ENCODE measurements around the gene BMP2K.
"Not testable (repeated sequence)": the region's sequence is repeated elsewhere in the genome, so short reads cannot be mapped to it uniquely, and the experiment has no call there.

The BMP2K gene

DNA sequence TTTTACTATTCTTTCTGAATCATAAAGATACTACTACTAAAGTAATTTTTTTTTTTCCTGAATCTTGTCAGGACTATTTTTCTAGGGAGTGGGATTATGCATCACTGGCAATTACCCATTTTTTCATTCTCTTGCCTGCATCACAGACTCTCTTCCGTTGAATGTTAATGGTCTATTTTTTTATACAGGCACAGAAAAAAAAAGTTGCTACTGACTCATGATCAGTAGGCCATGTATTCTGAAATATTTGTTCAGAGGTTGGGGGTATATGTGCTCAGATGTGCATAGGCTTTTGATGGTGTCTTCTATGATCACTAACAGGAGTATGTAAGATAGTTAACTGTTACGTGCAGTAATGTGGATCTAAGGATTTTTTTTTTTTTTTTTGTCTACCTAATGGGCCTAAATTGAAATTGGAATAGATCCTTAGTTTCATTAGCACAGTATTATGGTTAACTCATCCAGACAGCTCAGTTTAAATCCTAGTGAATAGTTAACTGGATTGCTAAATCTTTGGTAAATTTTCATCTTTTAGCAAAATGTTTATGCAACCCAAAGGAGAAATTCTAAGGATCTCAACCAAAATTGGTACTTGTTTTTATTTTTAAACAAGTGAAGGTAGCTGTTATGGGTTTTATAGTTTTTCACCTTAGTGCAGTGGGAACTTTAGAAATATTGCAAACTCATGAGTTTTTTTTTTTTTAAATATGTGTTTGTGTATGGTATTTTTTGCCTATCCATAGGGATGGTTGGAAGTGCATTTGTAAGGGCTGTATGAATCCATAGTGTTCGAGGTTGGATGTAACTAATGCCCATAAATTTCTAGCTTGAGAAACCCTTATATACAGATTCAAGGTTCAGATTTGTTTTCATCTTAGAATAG lies 12.1 kb downstream of the BMP2K start:
- TF ChIP-seq, protein P1, sequence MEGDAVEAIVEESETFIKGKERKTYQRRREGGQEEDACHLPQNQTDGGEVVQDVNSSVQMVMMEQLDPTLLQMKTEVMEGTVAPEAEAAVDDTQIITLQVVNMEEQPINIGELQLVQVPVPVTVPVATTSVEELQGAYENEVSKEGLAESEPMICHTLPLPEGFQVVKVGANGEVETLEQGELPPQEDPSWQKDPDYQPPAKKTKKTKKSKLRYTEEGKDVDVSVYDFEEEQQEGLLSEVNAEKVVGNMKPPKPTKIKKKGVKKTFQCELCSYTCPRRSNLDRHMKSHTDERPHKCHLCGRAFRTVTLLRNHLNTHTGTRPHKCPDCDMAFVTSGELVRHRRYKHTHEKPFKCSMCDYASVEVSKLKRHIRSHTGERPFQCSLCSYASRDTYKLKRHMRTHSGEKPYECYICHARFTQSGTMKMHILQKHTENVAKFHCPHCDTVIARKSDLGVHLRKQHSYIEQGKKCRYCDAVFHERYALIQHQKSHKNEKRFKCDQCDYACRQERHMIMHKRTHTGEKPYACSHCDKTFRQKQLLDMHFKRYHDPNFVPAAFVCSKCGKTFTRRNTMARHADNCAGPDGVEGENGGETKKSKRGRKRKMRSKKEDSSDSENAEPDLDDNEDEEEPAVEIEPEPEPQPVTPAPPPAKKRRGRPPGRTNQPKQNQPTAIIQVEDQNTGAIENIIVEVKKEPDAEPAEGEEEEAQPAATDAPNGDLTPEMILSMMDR (IDR thresholded peaks at IDR 0.05; ENCODE audit: low read depth, low read length) = no peak
- H3K4me3 ChIP-seq (ENCODE audit: low read depth, low read length) = no peak overlapping the region

- H3K4me3 ChIP-seq (ENCODE audit: low read depth, low read length) = not testable (repeated sequence)
Observed at GRCh38 chr4:78795594-78796416, 19.7 kb downstream of the BMP2K start.

DNA sequence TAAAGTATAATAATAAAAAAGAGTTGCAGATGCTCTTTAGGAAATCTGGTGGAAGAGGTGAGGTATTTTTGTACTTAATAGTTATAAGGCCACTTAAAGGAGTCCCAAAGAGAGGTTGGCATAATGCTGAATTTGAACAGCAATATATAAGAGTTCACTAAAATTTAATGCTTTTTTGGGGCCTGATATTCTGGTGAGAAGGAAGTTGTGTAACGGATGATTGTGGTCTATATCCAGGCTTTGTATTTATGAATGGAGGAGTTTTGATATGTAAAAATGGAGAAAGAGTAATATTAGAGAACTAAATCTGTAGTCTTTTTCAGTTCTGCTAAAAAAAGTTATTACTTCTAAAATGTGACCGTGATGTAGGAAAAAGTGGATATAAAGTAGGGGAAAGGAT lies 20.4 kb downstream of the BMP2K start:
- TF ChIP-seq, protein P1 (IDR thresholded peaks at IDR 0.05; ENCODE audit: low read depth, low read length) = no peak
- no peak overlapping the region for H3K4me3 ChIP-seq (ENCODE audit: low read depth, low read length)

DNA sequence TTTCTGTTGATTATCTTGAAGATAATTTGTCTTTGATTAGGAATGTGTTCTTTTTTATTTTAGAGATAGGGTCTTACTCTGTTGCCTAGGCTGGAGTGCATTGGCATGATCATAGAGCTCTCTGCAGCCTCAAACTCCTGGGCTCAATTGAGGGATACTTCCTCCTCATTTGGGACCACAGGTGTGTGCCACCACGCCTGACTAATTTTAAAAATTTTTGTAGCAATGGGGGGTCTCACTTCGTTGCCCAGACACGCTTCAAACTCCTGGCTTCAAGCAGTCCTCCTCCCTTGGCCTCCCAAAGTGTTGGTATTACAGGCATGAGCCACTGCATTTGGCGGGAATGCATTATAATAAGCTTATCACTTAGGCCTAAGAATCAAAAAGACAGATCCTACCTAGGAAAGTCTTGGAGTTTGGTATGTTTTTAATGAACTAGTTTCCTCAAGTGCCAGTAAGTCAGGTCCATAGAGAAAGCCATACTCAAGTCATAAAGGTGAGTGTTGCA lies 21.7 kb downstream of the BMP2K start:
- H3K4me3 ChIP-seq (ENCODE audit: low read depth, low read length) = no peak overlapping the region
- TF ChIP-seq, protein P1 (IDR thresholded peaks at IDR 0.05; ENCODE audit: low read depth, low read length) = no peak

DNA sequence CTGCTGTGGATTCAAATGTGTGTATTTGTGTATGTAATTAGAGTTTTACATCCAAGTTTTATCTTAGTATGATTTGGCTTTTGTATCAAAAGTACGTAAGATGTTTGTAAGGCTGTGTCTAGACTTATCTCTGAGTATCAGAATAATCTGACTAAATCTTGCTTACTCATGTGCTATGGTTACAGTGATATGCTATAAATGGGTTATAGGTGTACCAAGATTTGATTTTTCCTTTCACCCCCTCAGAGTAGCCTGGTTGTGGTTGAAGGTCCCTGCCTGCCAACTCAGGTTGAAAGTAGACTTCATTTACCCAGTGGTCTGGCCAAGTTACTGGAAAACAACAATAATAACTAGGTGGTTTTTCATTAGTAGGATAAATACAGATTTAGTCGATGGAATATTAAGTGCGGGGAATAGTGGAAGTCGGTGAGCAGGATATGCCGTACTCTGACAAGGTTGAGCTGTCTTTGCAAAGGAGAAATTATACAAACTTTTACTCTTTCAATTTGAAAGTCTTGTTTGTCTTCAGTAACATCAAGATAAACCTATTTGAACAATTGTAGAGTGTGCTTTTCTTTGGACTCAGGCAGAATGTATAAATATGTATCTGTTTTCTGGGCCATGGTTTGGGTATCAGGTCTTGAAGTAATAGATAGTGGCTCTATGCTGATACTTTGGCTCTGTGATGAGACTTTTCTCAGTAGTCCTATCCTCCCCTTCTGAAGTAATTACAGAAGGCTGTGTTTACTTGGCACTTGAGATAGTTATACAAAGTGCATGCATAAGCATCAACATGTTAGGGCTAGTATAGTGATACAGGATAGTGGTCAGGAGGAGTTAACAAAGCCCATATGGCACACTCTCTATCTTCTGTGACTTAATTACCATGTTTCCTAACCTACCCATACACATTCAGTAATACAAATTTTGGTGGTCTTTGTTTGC lies 23.7 kb downstream of the BMP2K start:
- H3K4me3 ChIP-seq (ENCODE audit: low read depth, low read length) = no peak overlapping the region
- TF ChIP-seq, protein P1 (IDR thresholded peaks at IDR 0.05; ENCODE audit: low read depth, low read length) = no peak

DNA sequence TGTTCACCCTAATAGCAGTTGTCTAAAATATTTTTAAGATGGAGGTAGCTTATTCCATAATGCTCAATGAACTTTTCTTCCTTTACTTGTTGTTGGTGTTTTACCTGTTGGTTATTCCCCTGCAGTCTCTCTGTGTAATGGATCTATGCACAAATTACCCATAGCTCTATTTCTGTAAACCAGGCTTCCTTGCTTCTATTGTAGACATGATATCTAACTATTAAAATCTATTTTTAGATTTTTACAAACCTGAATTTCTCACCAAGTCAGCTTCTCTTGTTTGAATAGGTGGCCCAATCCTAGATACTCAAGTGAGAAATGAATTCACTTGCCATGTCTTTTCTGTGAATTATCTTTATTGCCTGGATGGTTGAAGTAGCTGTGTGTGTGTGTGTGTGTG lies 24.8 kb downstream of the BMP2K start:
- no peak overlapping the region for H3K4me3 ChIP-seq (ENCODE audit: low read depth, low read length)
- TF ChIP-seq, protein P1 (IDR thresholded peaks at IDR 0.05; ENCODE audit: low read depth, low read length) = no peak

GRCh38 chr4:78803983-78804382 lies 27.8 kb downstream of the BMP2K start:
- no peak overlapping the region for H3K4me3 ChIP-seq (ENCODE audit: low read depth, low read length)
- TF ChIP-seq, protein P1 (IDR thresholded peaks at IDR 0.05; ENCODE audit: low read depth, low read length) = no peak
